ENCODE measurements around the gene SCRT2. TPM values are rescaled to one million over a fixed set of nuclear protein-coding genes. Genes with fewer than 3 reads are reported as not detected.

SCRT2 gene
- total RNA-seq, 1 donor from 2014 or later, result not detected

DNA sequence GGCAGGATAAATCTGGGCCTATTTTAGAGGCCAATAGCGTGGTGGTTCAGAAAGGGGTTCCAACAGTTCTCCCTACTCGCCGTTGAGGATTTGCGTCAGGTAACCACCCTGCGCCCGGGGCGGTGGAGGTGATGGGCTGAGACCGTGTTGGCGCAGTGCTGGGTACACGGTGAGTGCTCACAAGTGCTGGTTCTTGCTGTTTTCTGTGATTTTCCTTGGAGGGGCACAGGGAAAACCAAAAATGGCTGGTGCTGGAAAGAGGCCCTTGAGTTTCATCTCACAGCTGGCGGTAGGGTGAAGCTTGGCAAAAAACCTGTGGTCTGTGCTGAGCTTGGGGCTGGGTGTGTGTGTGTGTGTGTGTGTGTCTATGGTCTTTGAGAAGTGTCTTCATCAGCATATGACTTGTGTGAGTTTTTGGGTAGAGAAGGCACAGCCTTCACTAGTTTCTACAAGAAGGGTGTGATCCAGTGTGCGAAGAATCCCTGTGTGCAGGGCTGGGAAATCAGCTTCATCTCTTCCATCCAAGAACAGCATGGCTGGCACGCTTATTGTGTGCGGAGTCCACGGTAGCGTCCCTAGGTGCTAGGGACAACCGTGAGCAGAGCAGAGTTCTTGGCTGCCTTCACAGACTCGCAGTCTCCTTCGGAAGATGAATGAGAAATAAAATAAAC lies 35.3 kb upstream of the SCRT2 start:
- H3K4me3 ChIP-seq (ENCODE audit: insufficient read depth, low read depth, low read length), result no peak overlapping the region

DNA sequence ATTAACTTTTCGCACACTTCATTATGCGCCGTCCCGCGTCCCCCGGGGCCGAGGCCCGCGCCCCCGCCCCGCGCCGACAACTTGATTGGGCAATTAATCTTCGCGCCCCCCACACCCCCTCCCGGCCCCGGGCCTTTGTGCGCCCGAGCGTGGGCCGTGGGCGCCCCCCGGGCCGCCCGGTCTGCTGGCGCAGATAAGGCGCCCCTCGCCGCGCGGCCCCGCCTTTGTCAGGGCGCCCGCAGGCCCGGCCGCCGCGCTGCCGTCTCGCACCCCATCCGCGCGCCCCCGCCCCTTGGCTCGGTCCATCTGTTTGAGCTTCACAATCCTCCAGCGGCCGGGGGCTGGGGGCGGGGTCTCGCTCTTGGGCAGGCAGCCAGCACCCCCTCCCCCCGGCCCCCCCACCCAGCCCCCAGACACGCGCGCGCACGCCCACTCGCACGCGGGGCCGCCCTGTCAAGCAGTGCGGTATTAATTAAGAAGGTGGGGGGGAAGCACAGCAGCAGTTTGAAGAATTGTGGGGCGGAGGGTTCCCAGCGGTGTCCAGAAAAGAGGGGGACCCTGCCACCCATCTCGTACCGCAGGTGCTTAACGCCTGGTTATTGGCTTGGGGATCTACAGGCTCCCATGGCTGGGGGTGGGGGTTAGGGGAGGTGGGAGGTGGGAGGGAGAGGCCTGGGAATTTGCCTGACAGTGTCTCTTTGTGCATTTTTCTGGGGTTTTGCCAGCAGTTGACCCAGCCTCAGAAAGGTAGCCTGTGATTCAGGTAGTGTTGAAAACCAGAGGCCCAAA lies 34.6 kb upstream of the SCRT2 start:
- no peaks in the 10 kb centered on the region for H3K4me1 ChIP-seq (ENCODE audit: insufficient read depth, low read length)
- DNase-seq (ENCODE audit: low read depth) (no peak), FAIRE-seq (no peak)
- H3K4me2 ChIP-seq (ENCODE audit: low read length), result no peak overlapping the region
- H3K36me3 ChIP-seq (ENCODE audit: insufficient read depth, low read length), result no peaks in the 10 kb centered on the region
- Mint-ChIP-seq H3K27ac (ENCODE audit: unreplicated experiment) (no peak overlapping the region), H3K9me3 (ENCODE audit: unreplicated experiment) (peaks cover 13% of the 10 kb centered on the region), H3K4me1 (ENCODE audit: low read depth, unreplicated experiment) (peaks cover 2% of the 10 kb centered on the region), H3K36me3 (ENCODE audit: low read depth, unreplicated experiment) (peaks cover 5% of the 10 kb centered on the region), H3K4me3 (ENCODE audit: unreplicated experiment) (no peak overlapping the region), H3K27me3 (ENCODE audit: low read depth, unreplicated experiment) (peaks cover 42% of the 10 kb centered on the region)
- H3K27me3 ChIP-seq (ENCODE audit: insufficient read depth, low read length), result peaks cover 11% of the 10 kb centered on the region
- no peak overlapping the region for H3K9ac ChIP-seq (ENCODE audit: low read length)
- H3K9me3 ChIP-seq (ENCODE audit: insufficient read depth, low read depth, low read length), result no peaks in the 10 kb centered on the region
- no peak overlapping the region for H3K4me3 ChIP-seq (ENCODE audit: insufficient read depth, low read depth, low read length)
- H2AFZ ChIP-seq (ENCODE audit: low read depth, low read length), result no peak overlapping the region
- H3K27ac ChIP-seq (ENCODE audit: low read depth, low read length), result no peak overlapping the region
- no peaks in the 10 kb centered on the region for H4K20me1 ChIP-seq (ENCODE audit: insufficient read depth, low read length)
- no peaks in the 10 kb centered on the region for H3K79me2 ChIP-seq (ENCODE audit: insufficient read depth, low read length)
- peak; percentile 42 for TF ChIP-seq EZH2 (IDR thresholded peaks at IDR 0.05; ENCODE audit: insufficient read depth, low read length)
- TF ChIP-seq, protein P1, sequence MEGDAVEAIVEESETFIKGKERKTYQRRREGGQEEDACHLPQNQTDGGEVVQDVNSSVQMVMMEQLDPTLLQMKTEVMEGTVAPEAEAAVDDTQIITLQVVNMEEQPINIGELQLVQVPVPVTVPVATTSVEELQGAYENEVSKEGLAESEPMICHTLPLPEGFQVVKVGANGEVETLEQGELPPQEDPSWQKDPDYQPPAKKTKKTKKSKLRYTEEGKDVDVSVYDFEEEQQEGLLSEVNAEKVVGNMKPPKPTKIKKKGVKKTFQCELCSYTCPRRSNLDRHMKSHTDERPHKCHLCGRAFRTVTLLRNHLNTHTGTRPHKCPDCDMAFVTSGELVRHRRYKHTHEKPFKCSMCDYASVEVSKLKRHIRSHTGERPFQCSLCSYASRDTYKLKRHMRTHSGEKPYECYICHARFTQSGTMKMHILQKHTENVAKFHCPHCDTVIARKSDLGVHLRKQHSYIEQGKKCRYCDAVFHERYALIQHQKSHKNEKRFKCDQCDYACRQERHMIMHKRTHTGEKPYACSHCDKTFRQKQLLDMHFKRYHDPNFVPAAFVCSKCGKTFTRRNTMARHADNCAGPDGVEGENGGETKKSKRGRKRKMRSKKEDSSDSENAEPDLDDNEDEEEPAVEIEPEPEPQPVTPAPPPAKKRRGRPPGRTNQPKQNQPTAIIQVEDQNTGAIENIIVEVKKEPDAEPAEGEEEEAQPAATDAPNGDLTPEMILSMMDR (IDR thresholded peaks at IDR 0.05; ENCODE audit: insufficient read depth, low read depth, low read length), result no peak

More for the DNA sequence above, 35.3 kb upstream of the SCRT2 start:
- Histone ChIP-seq H3K4me1 (ENCODE audit: insufficient read depth, low read length) (no peaks in the 10 kb centered on the region), H3K36me3 (ENCODE audit: insufficient read depth, low read length) (no peaks in the 10 kb centered on the region), H3K9ac (ENCODE audit: low read length) (no peak overlapping the region), H4K20me1 (ENCODE audit: insufficient read depth, low read length) (no peaks in the 10 kb centered on the region), H2AFZ (ENCODE audit: low read depth, low read length) (no peak overlapping the region), H3K27ac (ENCODE audit: low read depth, low read length) (no peak overlapping the region), H3K27me3 (ENCODE audit: insufficient read depth, low read length) (peaks cover 11% of the 10 kb centered on the region), H3K4me2 (ENCODE audit: low read length) (no peak overlapping the region), H3K9me3 (ENCODE audit: insufficient read depth, low read depth, low read length) (no peaks in the 10 kb centered on the region), H3K79me2 (ENCODE audit: insufficient read depth, low read length) (no peaks in the 10 kb centered on the region)
- no peak for FAIRE-seq
- Mint-ChIP-seq H3K27ac (ENCODE audit: unreplicated experiment) (no peak overlapping the region), H3K4me1 (ENCODE audit: low read depth, unreplicated experiment) (peaks cover 2% of the 10 kb centered on the region), H3K4me3 (ENCODE audit: unreplicated experiment) (no peak overlapping the region), H3K9me3 (ENCODE audit: unreplicated experiment) (peaks cover 13% of the 10 kb centered on the region), H3K36me3 (ENCODE audit: low read depth, unreplicated experiment) (peaks cover 5% of the 10 kb centered on the region), H3K27me3 (ENCODE audit: low read depth, unreplicated experiment) (peaks cover 36% of the 10 kb centered on the region)
- DNase-seq (ENCODE audit: low read depth), result no peak
- TF ChIP-seq, protein P1 (IDR thresholded peaks at IDR 0.05; ENCODE audit: insufficient read depth, low read depth, low read length), result no peak
- no peak for TF ChIP-seq EZH2 (IDR thresholded peaks at IDR 0.05; ENCODE audit: insufficient read depth, low read length)

All from astrocyte (in vitro differentiated cells and primary cell).